IMR-90 (cell line): ENCODE measurements around the gene MASP2. TPM values are rescaled to one million over a fixed set of nuclear protein-coding genes. Genes with fewer than 3 reads are reported as not detected.

Experiments used
- ATAC-seq: fragments of 200-7000 bp; cut with Tn5 transposase; 2 replicates; pipeline ENCODE4 v1.9.1; 2020; ENCODE audit warnings: low read depth, mild to moderate bottlenecking, moderate library complexity
- BruUV-seq: library from RNA; stranded (reverse); fragments of 400-500 nt; replicated peaks from 2 replicates; lab custom pipeline; 2021; lab: Mats Ljungman, UMichigan
- CTCF ChIA-PET: fragments of 300-600 bp; formaldehyde crosslinking; extraction: SDS; loops from one replicate; lab custom pipeline; 2021; ENCODE audit warnings: antibody characterized with exemption; lab: Yijun Ruan, JAX
- POLR2A ChIA-PET: fragments of 300-600 bp; sonication (Branson Sonifier 250); formaldehyde crosslinking; loops from one replicate; lab custom pipeline; 2022; ENCODE audit warnings: antibody characterized with exemption; ENCODE audit not compliant: unreplicated experiment; lab: Charles Lee
- DNase-seq: peaks from one replicate; pipeline ENCODE4 v3.0.0; 2013
- H2AFZ ChIP-seq: replicated peaks from 2 replicates; pipeline ENCODE3; 2013; ENCODE audit warnings: low read length, mild to moderate bottlenecking; ENCODE audit not compliant: poor library complexity
- H2AK5ac ChIP-seq: 2 replicates; pipeline ENCODE4 v1.6.1; 2013; ENCODE audit warnings: low read depth, low read length, inconsistent platforms
- H2AK9ac ChIP-seq: replicated peaks from 2 replicates; pipeline ENCODE3; 2013; ENCODE audit warnings: mild to moderate bottlenecking, low read depth, low read length, moderate library complexity; ENCODE audit not compliant: poor library complexity
- H2BK120ac ChIP-seq: 2 replicates; pipeline ENCODE4 v1.6.1; 2013; ENCODE audit warnings: low read depth, low read length, inconsistent platforms
- H2BK15ac ChIP-seq: 3 replicates; pipeline ENCODE4 v1.6.1; 2013; ENCODE audit warnings: low read depth, low read length, inconsistent platforms
- H2BK20ac ChIP-seq: 2 replicates; pipeline ENCODE4 v1.6.1; 2013; ENCODE audit warnings: low read depth, mild to moderate bottlenecking, inconsistent platforms, low read length, moderate library complexity
- H2BK5ac ChIP-seq: 2 replicates; pipeline ENCODE4 v1.6.1; 2013; ENCODE audit warnings: mild to moderate bottlenecking, low read depth, low read length, inconsistent platforms; ENCODE audit not compliant: poor library complexity, severe bottlenecking
- H3K14ac ChIP-seq: replicated peaks from 2 replicates; pipeline ENCODE4 v1.6.1; 2013; ENCODE audit warnings: low read depth, low read length, inconsistent platforms
- H3K18ac ChIP-seq: 2 replicates; pipeline ENCODE4 v1.6.1; 2013; ENCODE audit warnings: low read depth, low read length, control low read depth
- H3K23ac ChIP-seq: 2 replicates; pipeline ENCODE4 v1.6.1; 2013; ENCODE audit warnings: low read depth, low read length, inconsistent platforms
- H3K27ac ChIP-seq: 2 replicates; pipeline ENCODE4 v1.5.1; 2013; ENCODE audit warnings: mild to moderate bottlenecking, control low read depth, low read length; ENCODE audit not compliant: insufficient read depth
- H3K27me3 ChIP-seq: 2 replicates; pipeline ENCODE4 v1.6.1; 2013; ENCODE audit warnings: low read length; ENCODE audit not compliant: control insufficient read depth, insufficient read depth
- H3K36me3 ChIP-seq: 2 replicates; pipeline ENCODE4 v1.6.1; 2013; ENCODE audit warnings: low read length, mixed read lengths; ENCODE audit not compliant: control insufficient read depth, insufficient read depth
- H3K4ac ChIP-seq: 2 replicates; pipeline ENCODE4 v1.6.1; 2013; ENCODE audit warnings: low read depth, low read length, inconsistent platforms
- H3K4me1 ChIP-seq: 2 replicates; pipeline ENCODE4 v1.6.1; 2013; ENCODE audit warnings: low read length, mixed read lengths; ENCODE audit not compliant: control insufficient read depth, insufficient read depth
- H3K4me2 ChIP-seq: 2 replicates; pipeline ENCODE4 v1.6.1; 2013; ENCODE audit warnings: low read depth, mild to moderate bottlenecking, control low read depth, low read length, moderate library complexity
- H3K4me3 ChIP-seq: 2 replicates; pipeline ENCODE4 v1.5.1; 2013; ENCODE audit warnings: low read depth, mild to moderate bottlenecking, control low read depth, low read length, moderate library complexity; ENCODE audit not compliant: insufficient read depth
- H3K56ac ChIP-seq: 2 replicates; pipeline ENCODE4 v1.6.1; 2013; ENCODE audit warnings: low read length, inconsistent platforms; ENCODE audit not compliant: insufficient read depth; ENCODE audit errors: extremely low read depth
- H3K79me1 ChIP-seq, 2 experiments: 2 replicates each; pipeline ENCODE4 v1.6.1; 2013; ENCODE audit warnings: low read length in 2 of 2, inconsistent platforms in 1 of 2, low read depth in 1 of 2
- H3K9ac ChIP-seq: 2 replicates; pipeline ENCODE4 v1.6.1; 2013; ENCODE audit warnings: low read depth, low read length, control low read depth
- H3K9me1 ChIP-seq: 2 replicates; pipeline ENCODE4 v1.6.1; 2013; ENCODE audit warnings: low read length, inconsistent platforms; ENCODE audit not compliant: insufficient read depth
- H3K9me3 ChIP-seq: 2 replicates; pipeline ENCODE4 v1.6.1; 2013; ENCODE audit warnings: low read length; ENCODE audit not compliant: control insufficient read depth, insufficient read depth
- H4K20me1 ChIP-seq: 2 replicates; pipeline ENCODE4 v1.6.1; 2013; ENCODE audit warnings: low read length, inconsistent platforms; ENCODE audit not compliant: insufficient read depth
- H4K5ac ChIP-seq: 2 replicates; pipeline ENCODE4 v1.6.1; 2013; ENCODE audit warnings: mild to moderate bottlenecking, low read depth, low read length, control low read depth
- H4K8ac ChIP-seq, 2 experiments: 2 replicates each; pipeline ENCODE4 v1.6.1; 2013; ENCODE audit warnings: low read depth in 2 of 2, low read length in 2 of 2, control low read depth in 1 of 2, inconsistent platforms in 1 of 2
- H4K91ac ChIP-seq: 2 replicates; pipeline ENCODE4 v1.6.1; 2013; ENCODE audit warnings: low read depth, low read length, inconsistent platforms; ENCODE audit not compliant: insufficient read depth
- SMC3 ChIP-seq: fragments of 150-350 bp; IDR thresholded peaks from 2 replicates; pipeline ENCODE4 v1.6.1; 2016; ENCODE audit warnings: low read depth, mild to moderate bottlenecking, antibody characterized with exemption, low read length, moderate library complexity
- WGBS, 2 experiments: methylation state at CpG; one replicate each; pipeline versions ENCODE4 v1.1.5 to v1.1.7; 2013; ENCODE audit warnings: missing lambda C conversion rate in 2 of 2; ENCODE audit not compliant: insufficient read length in 1 of 2; ENCODE audit errors: extremely low coverage in 2 of 2; 5-methylcytosine and 5-hydroxymethylcytosine counted together
- dilution Hi-C: fragments of 300-500 bp; cut with HindIII; formaldehyde crosslinking; loops from one replicate; pipeline ENCODE4 v1.14.3; 2018; ENCODE audit warnings: low sequenced_read_pairs; ENCODE audit not compliant: unreplicated experiment
- in situ Hi-C: fragments of 300-500 bp; cut with MboI; formaldehyde crosslinking; loops from 3 replicates; pipeline ENCODE4 v1.14.3; 2019; ENCODE audit warnings: low sequenced_read_pairs, inconsistent platforms, mixed read lengths
- intact Hi-C: fragments of 100-400 bp; cut with micrococcal nuclease; formaldehyde crosslinking; loops from 2 replicates; pipeline ENCODE4 v1.10.0; 2022
- polyA plus RNA-seq, 3 experiments: library from polyadenylated mRNA; depleted of rRNA; stranded (reverse); fragments of >200 nt; gene quantifications; 2 replicates each; pipeline ENCODE4 v1.2.3, GENCODE V29; 2012; ENCODE audit warnings: low replicate concordance in 1 of 3
- total RNA-seq: library from RNA; depleted of rRNA; stranded (reverse); fragments of >200 nt; gene quantifications from 2 replicates; pipeline ENCODE4 v1.2.3, GENCODE V29; 2012

MASP2 gene
- total and polyA plus RNA-seq, 2 of the 4 experiments (the other 2 are of a cell fraction), result 0.03 TPM; not detected in 1

- H3K27me3 ChIP-seq, result no peaks in the 10 kb centered on the region
- no peak overlapping the region for H2BK20ac ChIP-seq
- H4K5ac ChIP-seq, result no peak overlapping the region
- H2BK5ac ChIP-seq, result no peak overlapping the region
- no peak for ATAC-seq
- no TSS peak for BruUV-seq
- dilution Hi-C loops, result no loop called here
- H3K9me3 ChIP-seq, result no peaks in the 10 kb centered on the region
- no peaks in the 10 kb centered on the region for H3K4me1 ChIP-seq
- H3K23ac ChIP-seq, result no peak overlapping the region
- no peaks in the 10 kb centered on the region for H3K9me1 ChIP-seq
- no peak for TF ChIP-seq SMC3
- H2AK5ac ChIP-seq, result no peak overlapping the region
- ChIA-PET CTCF (interaction anchor here (2.2 kb wide), 1 partner anchor 10 kb away, joined by 13 read pairs; no protein-coding TSS in a partner anchor), POLR2A (no interaction called here)
- H2AFZ ChIP-seq, result no peak overlapping the region
- no peak overlapping the region for H3K4ac ChIP-seq
- H3K18ac ChIP-seq, result no peak overlapping the region
- no peak overlapping the region for H2BK120ac ChIP-seq
- in situ Hi-C loops, result no loop called here
- H3K56ac ChIP-seq, result no peak overlapping the region
- H4K91ac ChIP-seq, result no peak overlapping the region
- no peak overlapping the region for H3K14ac ChIP-seq
- H2BK15ac ChIP-seq, result no peak overlapping the region
- no peak overlapping the region for H2AK9ac ChIP-seq
- no peak overlapping the region for H3K9ac ChIP-seq
- no peak overlapping the region for H3K4me2 ChIP-seq
- peaks cover 11% of the 10 kb centered on the region for H4K20me1 ChIP-seq
- no peak for DNase-seq
- WGBS, 2 experiments, result 100% methylated on average over 3 of the region's 5 CpGs; no CpG with 5 or more reads in 1 of the 2 experiments
- no peak overlapping the region for H3K27ac ChIP-seq
- H3K36me3 ChIP-seq, result peaks cover 32% of the 10 kb centered on the region
- H3K4me3 ChIP-seq, result no peak overlapping the region
- intact Hi-C loops, result no loop called here
- H4K8ac ChIP-seq, result no peak overlapping the region
- H3K79me1 ChIP-seq, result peaks cover 7 to 16% of the 10 kb centered on the region in 2 experiments
These were observed 20.1 kb downstream of the MASP2 start for GRCh38 chr1:11026903-11027302.
